GM18517 (cell line): ENCODE measurements around the gene CHMP4B.

Source experiments
- ATAC-seq: cut with Tn5 transposase; IDR thresholded peaks from one replicate; pipeline ENCODE4 v1.9.1; 2021; ENCODE audit warnings: mild to moderate bottlenecking, moderate library complexity; ENCODE audit not compliant: unreplicated experiment

CHMP4B gene

DNA sequence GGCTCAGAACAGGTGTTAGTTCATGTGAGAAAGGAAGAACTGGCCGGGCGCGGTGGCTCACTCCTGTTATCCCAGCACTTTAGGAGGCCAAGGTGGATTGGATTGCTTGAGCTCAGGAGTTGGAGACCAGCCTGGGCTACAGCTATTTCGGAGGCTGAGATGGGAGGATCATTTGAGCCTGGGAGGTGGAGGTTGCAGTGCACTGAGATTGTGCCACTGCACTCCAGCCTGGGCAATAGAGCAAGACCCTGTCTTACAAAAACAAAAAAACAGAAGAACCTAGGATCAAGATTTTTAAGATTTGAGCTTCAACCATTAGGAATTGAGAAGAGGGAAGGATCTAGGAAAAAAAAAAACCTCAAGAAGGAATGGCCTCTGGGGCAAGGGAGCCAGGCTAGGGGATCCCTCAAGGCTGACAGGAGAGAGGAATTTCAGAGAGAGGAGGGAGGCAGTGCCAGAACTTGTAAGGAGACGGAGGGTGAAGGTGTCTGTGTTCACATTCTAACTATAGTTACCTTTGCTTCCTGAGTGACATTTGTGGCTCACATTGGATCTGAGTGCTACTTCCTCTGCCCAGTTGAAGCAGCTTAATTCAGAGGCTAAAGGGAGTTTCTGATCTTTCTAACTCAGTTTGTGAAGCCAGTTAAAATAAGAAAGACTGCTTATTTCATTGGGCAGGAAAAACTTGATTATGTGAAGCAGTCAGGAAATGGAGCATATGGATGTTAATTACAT lies 26.1 kb downstream of the CHMP4B start:
- no peak for ATAC-seq

DNA sequence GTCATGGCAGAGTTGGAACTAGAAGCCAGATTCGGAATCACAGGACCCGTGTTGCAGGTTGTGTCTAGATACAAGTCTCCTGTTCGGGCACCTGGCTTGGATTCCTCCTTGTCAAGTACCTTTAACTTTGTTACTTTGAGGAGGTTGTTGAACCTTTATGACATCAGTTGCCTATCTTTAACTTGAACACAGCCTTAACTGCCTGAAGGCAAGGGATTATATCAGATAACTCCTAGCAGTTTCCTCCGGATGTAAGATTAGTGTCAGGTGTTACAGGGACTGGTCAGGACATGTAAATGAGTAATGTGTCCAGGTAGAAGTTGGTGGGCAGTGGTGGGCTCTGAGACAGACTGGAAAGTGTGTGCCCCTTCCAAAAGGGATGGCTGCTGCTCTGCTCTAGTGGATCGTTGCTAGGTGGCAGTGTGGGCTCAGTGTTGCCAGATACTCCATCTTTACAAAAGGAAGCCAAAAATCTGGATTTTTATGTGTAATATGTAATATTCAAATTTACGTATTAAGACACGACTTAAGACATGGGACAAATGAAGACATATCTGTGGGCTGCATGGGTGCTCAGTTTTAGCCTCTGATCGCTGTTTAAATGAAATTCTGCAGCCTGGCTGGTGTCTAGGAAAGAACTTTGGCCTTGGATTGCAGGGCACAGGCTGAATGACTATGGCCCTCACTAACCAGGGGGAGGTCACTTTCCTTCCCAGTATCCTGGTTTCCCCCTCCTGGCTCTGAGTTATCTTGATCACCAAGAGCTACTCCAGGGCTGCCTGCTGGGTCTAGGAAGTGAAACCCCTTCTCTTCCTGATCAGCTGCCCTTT lies 27.1 kb downstream of the CHMP4B start:
- no peak for ATAC-seq

DNA sequence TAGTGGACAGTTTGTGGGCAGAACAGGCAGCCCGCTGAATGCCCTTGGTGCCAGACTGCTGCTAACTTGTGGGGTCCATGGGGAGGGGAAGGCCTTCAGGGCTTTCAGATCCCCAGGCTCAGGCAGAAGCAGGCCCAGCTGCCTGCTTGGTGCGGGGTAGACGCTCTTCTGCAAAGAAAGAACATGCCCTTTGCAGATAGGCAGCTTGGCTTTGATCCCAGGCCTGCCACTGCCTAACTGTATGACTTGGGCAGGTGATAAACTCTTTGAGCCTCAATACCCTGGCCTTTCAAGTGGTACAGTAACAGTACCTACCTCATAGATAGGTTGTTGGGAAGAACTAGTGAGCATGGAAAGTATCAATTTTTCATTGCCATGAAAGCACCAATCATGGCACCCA lies 28.4 kb downstream of the CHMP4B start:
- ATAC-seq: no peak

DNA sequence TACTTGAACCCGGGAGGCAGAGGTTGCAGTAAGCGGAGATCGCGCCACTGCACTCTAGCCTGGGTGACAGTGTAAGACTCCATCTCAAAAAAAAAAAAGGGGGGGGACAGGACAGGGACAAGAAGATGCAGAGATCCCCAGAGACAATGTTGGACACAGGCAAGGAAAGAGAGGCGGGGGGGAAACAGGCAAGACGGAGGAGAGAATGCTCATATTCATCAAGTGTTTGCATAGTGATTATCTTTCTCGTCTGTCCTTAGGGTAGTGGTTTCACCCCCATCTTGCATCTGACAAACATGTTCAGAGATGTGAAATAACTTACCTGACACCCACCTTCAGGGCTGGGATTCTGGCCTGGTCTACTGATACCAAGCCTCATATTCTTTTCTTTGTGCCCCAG lies 29.0 kb downstream of the CHMP4B start:
- ATAC-seq: no peak

DNA sequence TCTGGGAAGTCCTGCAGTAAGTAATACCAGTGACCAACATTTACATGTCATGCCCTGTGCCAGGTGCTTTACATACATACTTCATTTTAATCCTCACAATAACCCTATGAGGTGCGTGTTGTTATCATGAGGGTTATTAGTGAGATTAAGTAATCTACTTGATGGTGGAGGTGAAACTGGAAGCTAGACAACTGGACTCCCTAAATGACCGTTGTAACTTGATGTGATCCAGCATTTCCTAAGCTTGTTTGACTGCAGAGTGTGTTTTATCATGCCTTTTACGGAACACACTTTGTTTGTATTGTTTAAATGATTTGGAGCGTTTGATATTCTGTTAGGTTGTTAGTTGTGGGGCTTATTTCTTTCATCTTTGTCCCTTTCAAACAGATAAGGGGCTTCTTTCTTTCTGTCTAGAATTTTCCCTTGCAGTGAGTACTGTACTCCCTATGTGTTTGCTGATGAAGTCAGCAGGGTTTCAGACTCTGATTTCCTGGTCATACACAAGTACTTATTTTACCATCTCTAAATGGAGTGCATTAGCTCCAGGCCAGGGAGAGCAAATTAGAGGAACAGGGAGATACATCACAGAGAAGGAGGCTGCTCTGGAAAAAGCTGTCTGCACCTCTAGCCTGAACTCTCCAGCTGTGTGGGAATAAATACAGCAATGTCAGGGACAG lies 29.7 kb downstream of the CHMP4B start:
- ATAC-seq: no peak

DNA sequence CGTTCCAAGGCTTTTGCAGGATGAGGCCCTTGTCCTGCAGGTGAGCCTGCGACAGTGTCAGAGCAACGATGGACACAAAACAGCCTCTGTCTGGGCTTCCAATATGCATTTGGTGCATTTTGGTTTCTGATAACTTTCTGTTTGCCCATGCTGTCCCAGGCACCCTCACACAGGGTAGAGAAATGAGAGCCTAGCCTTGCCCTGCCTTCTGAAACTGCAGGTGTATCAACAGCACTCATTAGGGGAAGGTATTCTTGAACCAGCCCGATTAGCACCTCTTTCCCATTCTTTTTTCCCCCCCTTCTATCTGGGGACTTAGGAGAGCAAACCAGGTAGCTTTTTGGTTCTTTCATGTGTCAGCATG lies 30.3 kb downstream of the CHMP4B start:
- ATAC-seq: no peak

DNA sequence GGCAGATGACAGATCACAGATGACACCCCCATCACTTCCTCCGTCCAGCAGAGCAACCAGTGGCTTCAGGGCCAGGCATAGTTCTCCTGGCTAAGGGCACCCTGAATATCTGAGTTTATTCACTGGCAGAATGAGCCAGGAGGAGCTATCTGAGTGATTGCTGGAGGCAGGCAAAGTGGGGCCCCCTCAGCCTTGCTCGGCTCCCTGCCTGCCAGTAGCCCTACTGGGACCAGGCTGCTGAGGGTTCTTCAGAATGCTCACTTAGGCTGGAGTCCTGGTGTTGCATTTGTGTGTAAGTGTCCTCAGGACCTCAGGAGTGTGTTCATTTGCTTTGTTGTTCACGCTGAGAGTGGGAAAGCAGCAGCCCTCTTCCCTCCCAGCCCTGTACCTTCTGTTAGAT lies 31.2 kb downstream of the CHMP4B start:
- ATAC-seq: no peak

DNA sequence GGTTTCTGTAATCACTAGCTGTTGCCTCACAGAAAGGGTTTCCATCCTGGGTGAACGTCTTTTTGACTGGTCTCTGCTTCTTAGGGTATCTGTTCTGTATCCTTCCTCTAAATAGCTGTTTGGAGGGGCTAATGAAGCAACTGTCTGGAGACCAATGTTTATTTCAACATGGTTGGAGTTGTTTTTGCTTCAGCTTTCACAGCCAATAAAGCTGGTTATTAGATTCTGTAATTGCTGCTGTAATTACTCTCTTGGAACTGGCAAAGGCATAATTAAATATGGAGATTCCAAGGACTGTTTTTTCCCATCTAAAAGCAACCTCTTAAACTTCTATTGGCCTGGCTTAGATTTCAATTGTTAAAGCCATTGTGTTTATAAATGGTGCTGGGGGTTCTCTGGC lies 31.9 kb downstream of the CHMP4B start:
- no peak for ATAC-seq

DNA sequence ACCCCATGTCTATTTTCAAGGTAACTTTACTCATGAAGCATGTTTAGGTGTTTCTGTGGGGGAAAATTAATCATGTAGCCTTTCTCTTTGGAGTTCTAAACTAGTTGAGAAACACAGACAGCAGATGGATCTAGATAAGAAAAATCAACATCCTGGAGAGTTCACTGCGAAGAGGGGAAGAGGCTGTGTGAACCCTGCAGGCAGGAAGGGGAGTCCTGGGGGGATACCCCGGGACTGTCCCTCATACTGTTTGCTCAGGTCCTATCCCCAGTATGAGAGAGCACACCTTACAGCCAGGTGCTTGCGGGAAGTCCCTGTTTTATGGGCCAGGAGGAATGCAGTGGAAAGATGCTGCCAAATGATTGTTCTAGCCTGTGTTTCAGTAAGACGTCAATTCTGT lies 32.7 kb downstream of the CHMP4B start:
- no peak for ATAC-seq

DNA sequence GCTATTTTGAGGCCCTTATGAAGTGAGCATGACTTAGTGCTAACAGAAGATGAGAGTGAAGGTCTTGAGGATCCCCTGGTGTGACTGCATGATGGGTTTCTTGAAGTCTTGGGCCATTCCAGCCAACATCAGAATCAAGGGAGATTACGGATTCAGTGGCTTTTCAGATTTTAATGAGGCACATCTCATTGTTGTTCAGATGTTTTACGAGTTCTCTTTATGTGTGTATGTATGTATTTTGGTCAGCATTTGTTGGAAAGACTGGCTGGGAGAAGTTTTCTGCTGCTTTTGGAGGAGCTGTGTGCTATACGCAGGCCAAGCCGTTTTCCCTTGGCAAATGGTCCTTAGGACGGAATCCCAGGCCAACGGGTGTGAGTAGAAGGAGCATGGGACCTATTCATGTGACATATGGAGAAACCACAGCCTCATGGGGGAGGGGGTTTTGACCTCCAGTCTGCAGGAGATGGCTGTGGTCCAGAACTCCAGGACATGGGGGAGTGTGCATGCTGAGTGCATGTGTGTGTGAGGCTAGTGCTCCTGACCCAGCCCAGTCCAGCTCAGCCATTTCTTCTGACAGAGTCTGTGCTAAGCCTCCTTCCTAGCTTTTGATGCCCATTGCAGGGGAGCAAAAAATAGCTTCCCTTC lies 35.3 kb downstream of the CHMP4B start:
- no peak for ATAC-seq

DNA sequence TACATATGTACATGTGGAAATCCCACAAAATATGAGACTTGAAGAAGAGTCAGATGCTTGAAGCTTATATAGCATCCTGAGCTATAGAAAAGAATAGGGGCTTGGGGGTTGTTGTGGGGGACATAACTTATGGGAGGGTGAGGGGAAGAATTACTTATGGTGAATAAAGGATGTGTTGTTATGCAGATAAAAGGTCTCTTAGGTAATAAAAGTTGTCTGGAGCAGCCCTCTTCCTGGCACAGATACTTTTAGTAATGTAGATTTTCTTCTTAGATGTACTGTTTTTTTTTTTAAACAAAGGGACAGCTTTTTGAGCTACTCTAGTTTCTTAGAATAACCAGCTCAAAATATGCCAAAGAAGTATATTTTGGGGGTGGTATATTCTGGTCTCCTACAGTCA lies 35.9 kb downstream of the CHMP4B start:
- no peak for ATAC-seq

DNA sequence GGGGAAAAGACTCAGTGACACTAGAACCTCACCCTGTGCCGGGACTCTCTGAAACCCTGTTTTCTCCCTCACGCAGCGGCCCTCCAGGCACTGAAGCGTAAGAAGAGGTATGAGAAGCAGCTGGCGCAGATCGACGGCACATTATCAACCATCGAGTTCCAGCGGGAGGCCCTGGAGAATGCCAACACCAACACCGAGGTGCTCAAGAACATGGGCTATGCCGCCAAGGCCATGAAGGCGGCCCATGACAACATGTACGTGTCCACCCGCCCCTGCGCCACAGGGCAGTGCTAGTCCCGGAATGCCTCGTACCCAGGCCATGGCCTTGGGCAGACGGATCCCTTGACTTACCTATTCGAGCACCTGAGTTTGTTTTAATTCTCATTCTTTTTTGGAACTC lies 37.2 kb downstream of the CHMP4B start:
- no peak for ATAC-seq

DNA sequence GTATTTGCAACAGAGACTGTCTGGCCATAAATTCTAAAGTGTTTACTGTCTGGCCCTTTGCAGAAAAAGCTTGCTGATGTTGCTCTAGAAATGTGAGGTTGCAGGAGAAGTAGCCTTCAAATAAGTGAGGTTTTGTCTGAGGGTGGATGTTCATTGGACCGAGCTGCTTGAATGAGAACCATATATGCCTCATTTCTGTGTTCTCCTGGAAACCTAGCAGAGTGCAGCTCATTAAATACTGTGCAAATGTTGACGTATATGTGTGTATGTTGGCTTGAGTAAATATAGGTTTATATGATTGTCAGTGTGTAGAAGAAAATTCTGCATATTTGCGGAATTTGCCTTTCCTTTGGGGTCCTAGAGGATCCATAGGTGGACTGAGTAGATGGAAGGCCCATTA lies 39.0 kb downstream of the CHMP4B start:
- no peak for ATAC-seq

DNA sequence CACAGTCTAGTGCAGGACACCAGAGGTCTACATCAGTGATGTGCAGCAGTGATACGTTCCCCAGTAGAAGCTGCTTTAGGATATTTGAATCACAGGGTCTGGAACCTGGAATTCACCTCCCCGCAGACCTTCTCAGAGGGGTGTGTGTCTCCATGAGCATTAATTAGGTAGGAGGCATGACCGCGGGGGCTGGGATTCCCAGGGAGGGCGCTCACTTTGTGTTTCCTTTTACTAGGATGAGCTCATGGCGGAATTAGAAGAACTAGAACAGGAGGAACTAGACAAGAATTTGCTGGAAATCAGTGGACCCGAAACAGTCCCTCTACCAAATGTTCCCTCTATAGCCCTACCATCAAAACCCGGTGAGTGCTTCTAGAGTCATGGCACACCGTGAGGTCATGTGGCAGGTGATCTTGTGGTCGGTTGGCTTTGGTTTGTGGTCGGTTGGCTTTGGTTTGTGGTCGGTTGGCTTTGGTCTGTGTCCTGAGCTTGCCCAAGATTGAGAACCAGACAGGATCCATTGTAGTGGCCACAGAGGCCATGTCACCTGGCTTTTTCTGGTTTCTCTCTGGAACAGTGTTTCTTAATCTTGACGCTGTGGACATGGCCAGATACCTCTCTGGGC lies 40.8 kb downstream of the CHMP4B start:
- no peak for ATAC-seq

DNA sequence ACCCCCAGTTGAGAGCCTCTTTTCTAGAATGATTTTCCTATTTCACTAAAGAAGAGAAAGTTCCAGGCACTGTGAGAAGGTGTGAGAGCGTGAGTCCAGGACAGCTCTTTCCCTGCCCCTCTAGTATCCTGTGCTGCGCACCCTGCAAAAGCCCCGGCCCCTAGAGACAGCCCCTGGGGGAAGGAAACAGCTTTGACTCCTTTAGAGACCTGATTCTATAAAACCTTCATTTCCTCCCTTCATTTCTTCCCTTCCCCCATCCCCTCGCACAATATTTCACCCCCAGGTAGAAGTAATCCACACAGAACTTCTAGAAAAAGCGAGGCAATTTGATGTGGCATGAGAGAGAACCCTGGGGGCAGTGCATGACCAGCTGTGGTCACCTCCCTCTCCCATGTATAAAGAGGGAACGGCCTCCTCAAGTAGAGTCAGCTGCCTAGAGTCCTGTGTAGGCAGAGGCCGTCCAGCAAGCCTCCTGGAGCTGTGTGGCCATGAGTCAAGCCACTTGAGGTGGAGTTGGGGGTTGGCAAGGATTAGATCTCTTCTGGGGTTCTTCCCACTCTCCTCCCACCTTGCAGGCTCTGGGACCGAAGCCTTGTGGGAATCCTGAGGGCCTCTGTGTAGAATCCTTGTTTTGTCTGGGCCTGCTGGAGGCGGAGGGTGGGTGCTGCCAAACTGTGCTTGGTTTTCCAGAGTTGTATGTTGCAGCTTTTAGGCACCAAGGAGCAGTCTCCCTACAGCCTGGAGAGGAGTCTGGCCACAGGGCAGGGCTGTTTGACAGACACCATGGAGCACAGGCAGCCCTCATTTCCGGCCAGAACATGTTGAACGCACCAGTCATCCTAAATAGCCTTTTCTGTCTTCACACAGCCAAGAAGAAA lies 41.7 kb downstream of the CHMP4B start:
- ATAC-seq: no peak

DNA sequence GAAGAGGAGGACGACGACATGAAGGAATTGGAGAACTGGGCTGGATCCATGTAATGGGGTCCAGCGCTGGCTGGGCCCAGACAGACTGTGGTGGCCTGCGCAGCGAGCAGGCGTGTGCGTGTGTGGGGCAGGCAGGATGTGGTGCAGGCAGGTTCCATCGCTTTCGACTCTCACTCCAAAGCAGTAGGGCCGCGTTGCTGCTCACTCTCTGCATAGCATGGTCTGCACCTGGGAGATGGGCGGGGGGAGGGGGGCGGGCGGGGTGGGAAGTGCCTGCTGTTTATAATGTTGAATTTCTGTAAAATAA lies 42.3 kb downstream of the CHMP4B start:
- no peak for ATAC-seq

DNA sequence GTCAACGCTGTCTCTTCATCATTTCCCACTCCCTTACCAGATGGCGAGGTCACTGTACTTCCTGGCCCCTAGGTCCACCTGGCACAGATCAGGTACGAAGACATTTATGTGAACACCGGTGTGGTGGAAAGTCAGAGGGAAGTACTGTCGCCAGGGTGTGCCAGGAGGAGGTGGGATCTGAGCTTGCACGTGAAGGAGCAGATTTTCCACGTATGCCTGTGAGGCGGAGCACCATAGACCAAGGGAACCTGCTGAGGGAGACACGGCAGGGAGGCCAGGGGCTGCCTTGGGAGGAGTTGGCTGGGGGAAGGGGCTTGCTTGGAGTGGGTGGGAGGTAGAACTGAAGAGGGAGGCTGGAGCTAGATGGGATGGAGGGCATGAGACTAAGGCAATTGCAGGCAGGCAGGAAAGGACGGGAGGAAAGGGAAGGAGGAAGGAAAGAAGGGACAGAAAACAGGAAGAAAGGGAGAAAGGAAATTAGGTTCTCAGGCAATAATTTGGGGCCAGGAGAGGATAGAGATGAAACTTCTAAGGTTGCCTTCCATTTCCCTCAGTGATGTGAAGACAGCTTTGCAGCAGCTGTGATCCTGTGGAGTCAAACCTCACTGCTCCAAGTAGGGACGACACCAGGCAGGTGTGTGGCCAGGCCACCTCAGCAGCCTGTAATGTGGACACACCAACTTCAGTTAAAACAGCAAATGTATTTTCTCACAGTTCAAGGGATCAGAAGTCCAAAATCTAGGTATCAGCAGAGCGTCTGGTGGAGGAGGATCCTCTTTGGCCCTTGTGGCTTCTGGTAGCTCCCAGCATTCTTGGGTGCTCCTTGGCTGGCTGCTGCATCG lies 46.8 kb downstream of the CHMP4B start:
- ATAC-seq: no peak

DNA sequence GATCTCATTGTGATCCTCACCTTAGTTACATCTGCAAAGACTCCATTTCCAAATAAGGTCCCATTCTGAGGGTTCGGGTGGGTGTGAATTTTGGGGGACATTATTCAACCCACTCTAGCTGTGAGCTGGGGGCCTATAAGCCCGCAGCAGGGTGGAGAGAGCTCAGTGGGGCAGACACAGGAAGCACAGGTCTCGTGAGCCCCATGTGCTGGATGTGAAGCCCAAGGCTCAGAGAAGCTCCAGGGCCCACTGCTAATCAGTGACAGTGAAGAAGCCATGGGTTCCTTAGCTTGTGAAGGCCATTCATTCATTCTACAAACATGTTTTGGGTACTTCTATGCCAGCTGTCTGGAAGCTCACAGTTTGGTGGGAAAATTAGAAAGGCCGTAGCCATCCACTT lies 47.5 kb downstream of the CHMP4B start:
- no peak for ATAC-seq

DNA sequence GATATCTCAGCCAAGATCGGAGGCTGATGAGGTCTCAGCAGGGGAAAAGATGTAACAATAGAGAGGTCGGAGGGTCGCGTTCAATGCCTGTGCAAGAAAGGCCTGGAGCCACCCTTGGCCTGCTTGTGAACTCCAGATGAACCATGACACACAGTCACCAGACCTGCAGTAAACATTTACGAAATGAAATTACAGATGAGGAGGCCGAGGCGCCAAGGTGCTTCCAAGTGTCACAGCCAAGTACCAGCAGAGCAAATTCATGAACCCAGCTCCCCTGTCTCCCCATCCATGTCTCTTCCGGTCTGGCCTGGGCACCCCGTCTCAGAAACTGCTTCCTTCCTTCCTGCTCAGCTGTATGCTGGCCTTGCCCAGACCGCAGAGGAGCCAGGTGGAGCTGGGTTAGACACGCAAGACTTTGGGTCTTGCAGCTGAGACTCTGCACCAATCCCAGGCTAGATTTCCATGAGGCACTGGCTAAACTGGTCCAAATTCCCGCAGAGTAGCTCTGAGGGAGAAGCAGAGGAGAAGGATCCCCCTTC lies 48.1 kb downstream of the CHMP4B start:
- no peak for ATAC-seq
